Measurements from ENCODE around the gene CCNB2.

Gene CCNB2

DNA sequence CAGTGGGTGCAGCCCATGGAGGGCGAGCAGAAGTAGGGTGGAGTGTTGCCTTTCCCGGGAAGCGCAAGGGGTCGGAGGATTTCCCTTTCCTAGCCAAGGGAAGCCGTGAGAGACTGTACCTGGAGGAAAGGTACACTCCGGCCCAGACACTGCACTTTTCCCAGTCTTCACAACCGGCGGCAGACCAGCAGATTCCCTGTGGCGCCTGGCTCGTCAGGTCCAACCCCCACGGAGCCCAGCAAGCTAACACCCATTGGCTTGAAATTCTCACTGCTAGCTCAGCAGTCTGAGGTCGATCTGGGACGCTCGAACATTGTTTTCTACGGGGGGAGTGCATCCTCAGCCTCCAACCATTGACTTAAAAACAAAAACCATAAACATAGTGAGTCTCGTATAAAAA lies 26.5 kb downstream of the CCNB2 start:
- no peak for DNase-seq (ENCODE audit: low read depth in 2 of 2)
- no peak for TF ChIP-seq CTCF (IDR thresholded peaks at IDR 0.05; ENCODE audit: low read depth, low read length)
- no peak overlapping the region for H3K4me3 ChIP-seq (replicated peaks in 1 of 2; ENCODE audit: low read depth in 2 of 2, low read length in 2 of 2)

GRCh38 chr15:59131969-59132562 lies 27.1 kb downstream of the CCNB2 start:
- no peak for TF ChIP-seq CTCF (IDR thresholded peaks at IDR 0.05; ENCODE audit: low read depth, low read length)
- DNase-seq (ENCODE audit: low read depth in 2 of 2): no peak
- H3K4me3 ChIP-seq (replicated peaks in 1 of 2; ENCODE audit: low read depth in 2 of 2, low read length in 2 of 2): no peak overlapping the region

DNA sequence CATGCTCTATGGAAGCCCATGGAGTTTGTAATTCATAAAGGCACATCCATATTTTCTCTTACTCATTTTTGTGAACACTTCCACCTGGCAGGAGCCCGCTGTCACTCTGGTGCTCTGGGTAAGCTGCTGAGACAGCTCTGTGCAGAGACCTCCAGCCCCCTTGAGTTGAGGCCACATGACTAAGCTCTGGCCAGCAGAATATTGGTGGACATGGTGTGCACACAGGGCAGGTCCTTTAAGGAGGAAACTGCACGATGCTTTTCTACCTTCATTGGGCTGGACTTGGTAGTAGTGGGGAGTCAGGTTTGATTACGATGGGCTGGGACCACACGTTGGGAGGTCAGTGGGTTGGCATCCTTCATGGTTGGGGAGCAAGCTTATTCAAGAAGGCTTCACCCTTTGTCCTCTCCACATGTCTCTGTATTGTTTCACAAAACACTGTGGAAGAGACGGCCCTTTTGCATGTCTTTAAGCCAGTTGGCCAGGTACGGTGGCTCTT lies 29.0 kb downstream of the CCNB2 start:
- no peak overlapping the region for H3K4me3 ChIP-seq (replicated peaks in 1 of 2; ENCODE audit: low read depth in 2 of 2, low read length in 2 of 2)
- no peak for DNase-seq (ENCODE audit: low read depth in 2 of 2)
- TF ChIP-seq CTCF (IDR thresholded peaks at IDR 0.05; ENCODE audit: low read depth, low read length): no peak

- DNase-seq (ENCODE audit: low read depth in 2 of 2): no peak
Measured at GRCh38 chr15:59137566-59137965, 32.6 kb downstream of the CCNB2 start.

GRCh38 chr15:59138243-59138642 lies 33.3 kb downstream of the CCNB2 start:
- DNase-seq (ENCODE audit: low read depth in 2 of 2): peak; percentile 46 to 62
- H3K4me3 ChIP-seq (replicated peaks in 1 of 2; ENCODE audit: low read depth in 2 of 2, low read length in 2 of 2): no peak overlapping the region
- TF ChIP-seq CTCF (IDR thresholded peaks at IDR 0.05; ENCODE audit: low read depth, low read length): peak; percentile 79

More at GRCh38 chr15:59137566-59137965, 32.6 kb downstream of the CCNB2 start:
- no peak overlapping the region for H3K4me3 ChIP-seq (replicated peaks in 1 of 2; ENCODE audit: low read depth in 2 of 2, low read length in 2 of 2)
- TF ChIP-seq CTCF (IDR thresholded peaks at IDR 0.05; ENCODE audit: low read depth, low read length): no peak

- H3K4me3 ChIP-seq (replicated peaks in 1 of 2; ENCODE audit: low read depth in 2 of 2, low read length in 2 of 2): no peak overlapping the region
- DNase-seq (ENCODE audit: low read depth in 2 of 2): no peak
- no peak for TF ChIP-seq CTCF (IDR thresholded peaks at IDR 0.05; ENCODE audit: low read depth, low read length)
Measured at GRCh38 chr15:59140422-59141226, 35.7 kb downstream of the CCNB2 start.

Measured in cardiac fibroblast (primary cell).